K562 (cell line): ENCODE data around the gene ZNF618. TPM values are rescaled to one million over a fixed set of nuclear protein-coding genes. Genes with fewer than 3 reads are reported as not detected.

Experiments used
- ESRRB ChIP-seq: fragments of 250-450 bp; sonication (Bioruptor Pico); IDR thresholded peaks from 2 replicates; pipeline ENCODE4 v1.5.0; 2020; ENCODE audit warnings: mild to moderate bottlenecking, moderate library complexity, borderline replicate concordance
- HMGN3 ChIP-seq: IDR thresholded peaks from 2 replicates; pipeline ENCODE4 v1.6.1; 2011; ENCODE audit warnings: borderline replicate concordance, low read depth, mild to moderate bottlenecking, mixed read lengths, low read length; ENCODE audit not compliant: insufficient read length; ENCODE audit errors: extremely low read depth
- NFYB ChIP-seq: IDR thresholded peaks from 2 replicates; pipeline ENCODE4 v1.6.1; 2011; ENCODE audit warnings: mild to moderate bottlenecking, moderate library complexity; ENCODE audit not compliant: insufficient read length; ENCODE audit errors: extremely low read depth
- NR2F6 ChIP-seq: fragments of 450-650 bp; formaldehyde crosslinking; IDR thresholded peaks from 2 replicates; pipeline ENCODE4 v1.4.0; 2020; ENCODE audit warnings: mild to moderate bottlenecking
- OTX1 ChIP-seq: fragments of 450-650 bp; formaldehyde crosslinking; IDR thresholded peaks from 2 replicates; pipeline ENCODE4 v1.4.0; 2022; ENCODE audit warnings: mild to moderate bottlenecking
- POU5F1 ChIP-seq: fragments of 150-350 bp; IDR thresholded peaks from 2 replicates; pipeline ENCODE4 v1.6.1; 2014; ENCODE audit warnings: borderline replicate concordance, low read length, low read depth, mild to moderate bottlenecking; ENCODE audit not compliant: partially characterized antibody
- SIN3B ChIP-seq: fragments of 450-650 bp; IDR thresholded peaks from 2 replicates; pipeline ENCODE4 v1.6.1; 2017; ENCODE audit warnings: low read depth, mild to moderate bottlenecking, moderate library complexity
- TBL1XR1 ChIP-seq, 2 experiments: IDR thresholded peaks; 2 replicates each; pipeline ENCODE4 v1.6.1; 2012; ENCODE audit warnings: improper control_type of control experiment in 2 of 2, low read length in 2 of 2, mild to moderate bottlenecking in 1 of 2
- TRIM24 ChIP-seq, 2 experiments: fragments of 450-650 bp; IDR thresholded peaks; 2 replicates each; pipeline ENCODE4 v1.6.1; 2016
- ZNF134 ChIP-seq: fragments of 250-450 bp; sonication (Bioruptor Pico); conservative IDR thresholded peaks from 2 replicates; pipeline ENCODE4 v1.4.0; 2020
- ZNF184 ChIP-seq: sonication (generic); formaldehyde crosslinking; IDR thresholded peaks from 2 replicates; pipeline ENCODE4 v1.5.0; 2020; ENCODE audit warnings: missing genetic modification reagents
- ZNF436 ChIP-seq: fragments of 250-450, 450-650 bp; sonication (Bioruptor Pico); formaldehyde crosslinking; IDR thresholded peaks from 2 replicates; pipeline ENCODE4 v1.7.0; 2020; ENCODE audit warnings: mild to moderate bottlenecking
- ZNF445 ChIP-seq: fragments of 250-450 bp; sonication (Bioruptor Pico); IDR thresholded peaks from 2 replicates; pipeline ENCODE4 v1.4.0; 2020; ENCODE audit warnings: low read depth, mild to moderate bottlenecking, moderate library complexity
- ZNF696 ChIP-seq: fragments of 250-450 bp; sonication (Bioruptor Pico); conservative IDR thresholded peaks from 2 replicates; pipeline ENCODE4 v1.4.0; 2020; ENCODE audit warnings: mild to moderate bottlenecking, moderate library complexity
- polyA plus RNA-seq, 8 experiments: library from polyadenylated mRNA; depleted of rRNA in 4 of 8; stranded (reverse) in 5 of 8; unstranded in 3 of 8; fragments of >200 nt; fragmentation: Nextera tagmentation in 2 of 8; fragmentation: Illumina TruSeq in 1 of 8; extraction: Ambion mirVana in 2 of 8; extraction: Trizol in 1 of 8; gene quantifications; 2 replicates each; pipeline versions ENCODE4 v1.2.1 to v1.2.3, GENCODE V29; 2011 to 2014; ENCODE audit warnings: inconsistent platforms in 1 of 8, missing spikeins in 1 of 8
- total RNA-seq, 7 experiments: library from RNA; depleted of rRNA in 6 of 7; stranded (reverse); fragments of >200 nt in 6 of 7; fragmentation: Illumina TruSeq in 2 of 7; extraction: Trizol in 2 of 7; gene quantifications; 2 replicates each; pipeline versions ENCODE4 v1.2.1 to v1.2.3, GENCODE V29; 2011 to 2021; ENCODE audit warnings: low replicate concordance in 1 of 7
- TF ChIP-seq, protein P1 (sequence below): fragments of 250-450 bp; sonication (Bioruptor Pico); IDR thresholded peaks from 2 replicates; pipeline ENCODE4 v1.4.0; 2020; ENCODE audit warnings: mild to moderate bottlenecking, moderate library complexity
- TF ChIP-seq, protein P2 (sequence below): fragments of 450-650 bp; IDR thresholded peaks from 2 replicates; pipeline ENCODE4 v1.7.1; 2018; ENCODE audit warnings: mild to moderate bottlenecking, low read depth; ENCODE audit not compliant: partially characterized antibody
- TF ChIP-seq, protein P3 (sequence below), 2 experiments: IDR thresholded peaks; 2 replicates each; pipeline ENCODE4 v1.6.1; 2011; ENCODE audit warnings: borderline replicate concordance in 1 of 2, control low read depth in 1 of 2, low read depth in 1 of 2, low read length in 1 of 2, mild to moderate bottlenecking in 1 of 2, mixed read lengths in 1 of 2, moderate library complexity in 1 of 2; ENCODE audit not compliant: insufficient read depth in 1 of 2, insufficient read length in 1 of 2, poor library complexity in 1 of 2, severe bottlenecking in 1 of 2; ENCODE audit errors: extremely low read depth in 1 of 2
- TF ChIP-seq, protein P4 (sequence below): fragments of 250-450 bp; sonication (Bioruptor Pico); IDR thresholded peaks from 2 replicates; pipeline ENCODE4 v1.8.0; 2021; ENCODE audit warnings: mild to moderate bottlenecking, moderate library complexity

The ZNF618 gene
- total and polyA plus RNA-seq, 9 of the 15 experiments (the other 6 are each of a cell fraction or from before 2014, with no cell fraction given), result 0.08 to 13.7 (median 3.4) TPM

DNA sequence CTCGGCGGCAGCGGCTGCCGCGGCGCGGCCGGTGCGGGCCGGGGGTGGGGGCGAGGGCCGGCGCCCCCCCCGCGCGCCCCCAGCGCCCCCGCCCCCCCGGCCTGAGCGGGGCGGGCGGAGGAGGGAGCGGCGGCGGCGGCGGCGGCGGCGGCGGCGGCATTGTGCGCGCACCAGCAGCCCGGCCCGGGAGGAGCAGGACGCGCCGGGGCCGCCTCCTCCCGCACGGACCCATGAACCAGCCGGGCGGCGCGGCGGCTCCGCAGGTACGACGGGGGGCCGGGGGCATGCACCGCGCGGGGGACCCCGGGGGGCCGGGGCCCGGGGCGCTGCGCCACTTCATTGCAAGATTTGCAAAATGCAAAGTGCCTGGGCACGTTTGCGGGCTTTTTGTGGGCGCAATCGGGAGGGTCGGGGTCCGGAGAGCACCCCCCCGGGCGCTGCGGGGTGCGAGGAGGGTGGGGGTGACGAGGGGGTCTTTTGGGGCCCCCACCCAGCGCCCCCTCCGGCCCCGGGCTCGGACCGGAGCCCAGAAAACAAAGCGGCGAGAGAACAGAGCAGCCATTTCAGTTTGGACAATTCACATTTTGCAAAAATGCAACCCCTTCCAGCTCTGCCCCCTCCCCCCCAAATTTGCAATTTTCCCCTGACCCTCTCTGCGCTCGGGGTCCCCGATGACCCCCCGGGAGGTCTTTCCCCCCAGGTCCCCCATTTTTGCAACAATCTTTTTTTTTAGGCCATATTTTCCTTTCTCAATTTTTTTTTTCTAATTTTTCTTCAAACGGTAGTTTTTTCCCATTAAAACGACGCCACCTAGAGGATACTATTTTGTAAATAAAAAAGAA, at the start of gene ZNF618 (continued):
- TF ChIP-seq SIN3B, result no peak
- TF ChIP-seq, protein P1, sequence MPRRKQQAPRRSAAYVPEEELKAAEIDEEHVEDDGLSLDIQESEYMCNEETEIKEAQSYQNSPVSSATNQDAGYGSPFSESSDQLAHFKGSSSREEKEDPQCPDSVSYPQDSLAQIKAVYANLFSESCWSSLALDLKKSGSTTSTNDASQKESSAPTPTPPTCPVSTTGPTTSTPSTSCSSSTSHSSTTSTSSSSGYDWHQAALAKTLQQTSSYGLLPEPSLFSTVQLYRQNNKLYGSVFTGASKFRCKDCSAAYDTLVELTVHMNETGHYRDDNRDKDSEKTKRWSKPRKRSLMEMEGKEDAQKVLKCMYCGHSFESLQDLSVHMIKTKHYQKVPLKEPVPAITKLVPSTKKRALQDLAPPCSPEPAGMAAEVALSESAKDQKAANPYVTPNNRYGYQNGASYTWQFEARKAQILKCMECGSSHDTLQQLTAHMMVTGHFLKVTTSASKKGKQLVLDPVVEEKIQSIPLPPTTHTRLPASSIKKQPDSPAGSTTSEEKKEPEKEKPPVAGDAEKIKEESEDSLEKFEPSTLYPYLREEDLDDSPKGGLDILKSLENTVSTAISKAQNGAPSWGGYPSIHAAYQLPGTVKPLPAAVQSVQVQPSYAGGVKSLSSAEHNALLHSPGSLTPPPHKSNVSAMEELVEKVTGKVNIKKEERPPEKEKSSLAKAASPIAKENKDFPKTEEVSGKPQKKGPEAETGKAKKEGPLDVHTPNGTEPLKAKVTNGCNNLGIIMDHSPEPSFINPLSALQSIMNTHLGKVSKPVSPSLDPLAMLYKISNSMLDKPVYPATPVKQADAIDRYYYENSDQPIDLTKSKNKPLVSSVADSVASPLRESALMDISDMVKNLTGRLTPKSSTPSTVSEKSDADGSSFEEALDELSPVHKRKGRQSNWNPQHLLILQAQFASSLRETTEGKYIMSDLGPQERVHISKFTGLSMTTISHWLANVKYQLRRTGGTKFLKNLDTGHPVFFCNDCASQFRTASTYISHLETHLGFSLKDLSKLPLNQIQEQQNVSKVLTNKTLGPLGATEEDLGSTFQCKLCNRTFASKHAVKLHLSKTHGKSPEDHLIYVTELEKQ (CRISPR knock-in tag), result no peak
- no peak for TF ChIP-seq HMGN3
- TF ChIP-seq POU5F1, result no peak
- no peak for TF ChIP-seq ZNF445 (CRISPR knock-in tag)
- TF ChIP-seq, protein P2, sequence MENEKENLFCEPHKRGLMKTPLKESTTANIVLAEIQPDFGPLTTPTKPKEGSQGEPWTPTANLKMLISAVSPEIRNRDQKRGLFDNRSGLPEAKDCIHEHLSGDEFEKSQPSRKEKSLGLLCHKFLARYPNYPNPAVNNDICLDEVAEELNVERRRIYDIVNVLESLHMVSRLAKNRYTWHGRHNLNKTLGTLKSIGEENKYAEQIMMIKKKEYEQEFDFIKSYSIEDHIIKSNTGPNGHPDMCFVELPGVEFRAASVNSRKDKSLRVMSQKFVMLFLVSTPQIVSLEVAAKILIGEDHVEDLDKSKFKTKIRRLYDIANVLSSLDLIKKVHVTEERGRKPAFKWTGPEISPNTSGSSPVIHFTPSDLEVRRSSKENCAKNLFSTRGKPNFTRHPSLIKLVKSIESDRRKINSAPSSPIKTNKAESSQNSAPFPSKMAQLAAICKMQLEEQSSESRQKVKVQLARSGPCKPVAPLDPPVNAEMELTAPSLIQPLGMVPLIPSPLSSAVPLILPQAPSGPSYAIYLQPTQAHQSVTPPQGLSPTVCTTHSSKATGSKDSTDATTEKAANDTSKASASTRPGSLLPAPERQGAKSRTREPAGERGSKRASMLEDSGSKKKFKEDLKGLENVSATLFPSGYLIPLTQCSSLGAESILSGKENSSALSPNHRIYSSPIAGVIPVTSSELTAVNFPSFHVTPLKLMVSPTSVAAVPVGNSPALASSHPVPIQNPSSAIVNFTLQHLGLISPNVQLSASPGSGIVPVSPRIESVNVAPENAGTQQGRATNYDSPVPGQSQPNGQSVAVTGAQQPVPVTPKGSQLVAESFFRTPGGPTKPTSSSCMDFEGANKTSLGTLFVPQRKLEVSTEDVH, result no peak
- TF ChIP-seq NR2F6 (CRISPR knock-in tag), result no peak
- TF ChIP-seq ZNF184 (CRISPR knock-in tag), result no peak
- TF ChIP-seq, protein P3, sequence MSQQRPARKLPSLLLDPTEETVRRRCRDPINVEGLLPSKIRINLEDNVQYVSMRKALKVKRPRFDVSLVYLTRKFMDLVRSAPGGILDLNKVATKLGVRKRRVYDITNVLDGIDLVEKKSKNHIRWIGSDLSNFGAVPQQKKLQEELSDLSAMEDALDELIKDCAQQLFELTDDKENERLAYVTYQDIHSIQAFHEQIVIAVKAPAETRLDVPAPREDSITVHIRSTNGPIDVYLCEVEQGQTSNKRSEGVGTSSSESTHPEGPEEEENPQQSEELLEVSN (IDR thresholded peaks at IDR 0.05; ENCODE audit: borderline replicate concordance in 1 of 2, extremely low read depth in 1 of 2, insufficient read depth in 1 of 2, insufficient read length in 1 of 2, low read depth in 1 of 2, low read length in 1 of 2, poor library complexity in 1 of 2, severe bottlenecking in 1 of 2), result no peak
- no peak for TF ChIP-seq ZNF436 (CRISPR knock-in tag)
- TF ChIP-seq, protein P4, sequence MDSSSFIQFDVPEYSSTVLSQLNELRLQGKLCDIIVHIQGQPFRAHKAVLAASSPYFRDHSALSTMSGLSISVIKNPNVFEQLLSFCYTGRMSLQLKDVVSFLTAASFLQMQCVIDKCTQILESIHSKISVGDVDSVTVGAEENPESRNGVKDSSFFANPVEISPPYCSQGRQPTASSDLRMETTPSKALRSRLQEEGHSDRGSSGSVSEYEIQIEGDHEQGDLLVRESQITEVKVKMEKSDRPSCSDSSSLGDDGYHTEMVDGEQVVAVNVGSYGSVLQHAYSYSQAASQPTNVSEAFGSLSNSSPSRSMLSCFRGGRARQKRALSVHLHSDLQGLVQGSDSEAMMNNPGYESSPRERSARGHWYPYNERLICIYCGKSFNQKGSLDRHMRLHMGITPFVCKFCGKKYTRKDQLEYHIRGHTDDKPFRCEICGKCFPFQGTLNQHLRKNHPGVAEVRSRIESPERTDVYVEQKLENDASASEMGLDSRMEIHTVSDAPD (CRISPR knock-in tag), result no peak
- no peak for TF ChIP-seq ZNF696 (CRISPR knock-in tag)
- no peak for TF ChIP-seq TBL1XR1 (IDR thresholded peaks at IDR 0.05; ENCODE audit: low read length in 2 of 2)
- TF ChIP-seq ZNF134, result no peak
- TF ChIP-seq NFYB, result no peak
- TF ChIP-seq ESRRB (CRISPR knock-in tag), result no peak
- no peak for TF ChIP-seq OTX1
- TF ChIP-seq TRIM24 (IDR thresholded peaks at IDR 0.05), result no peak
